HuH-7.5 (cell line): ENCODE measurements around the gene EPS8L1.
A peak's percentile ranks its signal among the peaks of the same experiment; 100 is the strongest.
"Not testable (repeated sequence)": the region's sequence is repeated elsewhere in the genome, so short reads cannot be mapped to it uniquely, and the experiment has no call there.

Experiments used
- DNase-seq: peaks from one replicate; pipeline ENCODE4 v3.0.0; 2011; ENCODE audit warnings: low spot score

EPS8L1 gene

GRCh38 chr19:55050749-55051532 lies 24.7 kb upstream of the EPS8L1 start:
- DNase-seq, result no peak

GRCh38 chr19:55053735-55054134 lies 21.9 kb upstream of the EPS8L1 start:
- no peak for DNase-seq

- DNase-seq, result no peak
Observed at GRCh38 chr19:55056827-55057226, 18.8 kb upstream of the EPS8L1 start.

DNA sequence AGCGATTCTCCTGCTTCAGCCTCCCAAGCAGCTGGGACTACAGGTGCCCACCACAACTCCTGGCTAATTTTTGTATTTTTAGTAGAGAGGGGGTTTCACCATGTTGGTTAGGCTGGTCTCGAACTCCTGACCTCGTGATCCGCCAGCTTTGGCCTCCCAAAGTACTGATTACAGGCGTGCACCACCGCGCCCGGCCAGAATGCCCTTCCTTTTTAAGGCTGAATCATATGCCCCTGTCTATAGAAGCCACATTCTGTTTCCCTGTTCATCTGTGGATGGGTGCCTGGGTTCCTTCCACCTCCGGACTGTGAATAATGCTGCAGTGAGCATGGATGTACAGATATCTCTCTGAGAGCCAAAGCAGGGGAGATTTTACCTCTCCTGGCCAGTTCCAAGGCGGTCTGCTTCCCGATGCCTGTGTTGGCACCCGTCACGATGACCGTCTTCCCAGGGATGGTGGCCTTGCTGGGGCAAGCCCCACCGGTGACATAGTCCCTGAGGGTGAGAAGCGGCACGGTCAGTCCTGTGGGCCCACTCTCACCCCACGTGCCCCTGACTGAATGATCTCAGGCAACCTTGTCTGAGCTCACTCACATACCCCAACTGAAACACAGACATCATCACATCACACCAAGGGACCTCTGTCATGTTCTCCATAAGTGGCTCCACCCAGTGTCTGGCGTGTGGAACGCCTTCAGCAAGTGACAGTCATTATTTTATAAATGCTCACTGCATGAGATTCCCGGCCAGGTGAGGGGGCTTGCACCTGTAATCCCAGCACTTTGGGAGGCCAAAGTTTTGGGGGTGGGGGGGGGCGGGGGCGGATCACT lies 16.7 kb upstream of the EPS8L1 start:
- DNase-seq, result no peak

DNA sequence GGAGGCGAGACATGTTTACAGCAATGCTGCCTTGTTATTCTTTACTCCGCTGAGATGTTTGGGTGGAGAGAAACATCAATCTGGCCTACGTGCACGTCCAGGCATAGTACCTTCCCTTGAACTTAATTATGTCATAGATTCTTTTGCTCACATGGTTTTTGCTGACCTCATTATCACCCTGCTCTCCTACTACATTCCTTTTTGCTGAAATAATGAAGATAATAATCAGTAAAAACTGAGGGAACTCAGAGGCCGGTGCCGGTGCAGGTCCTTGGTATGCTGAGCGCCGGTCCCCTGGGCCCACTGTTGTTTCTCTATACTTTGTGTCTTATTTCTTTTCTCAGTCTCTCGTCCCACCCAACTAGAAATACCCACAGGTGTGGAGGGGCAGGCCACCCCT lies 15.4 kb upstream of the EPS8L1 start:
- not testable (repeated sequence) for DNase-seq

DNA sequence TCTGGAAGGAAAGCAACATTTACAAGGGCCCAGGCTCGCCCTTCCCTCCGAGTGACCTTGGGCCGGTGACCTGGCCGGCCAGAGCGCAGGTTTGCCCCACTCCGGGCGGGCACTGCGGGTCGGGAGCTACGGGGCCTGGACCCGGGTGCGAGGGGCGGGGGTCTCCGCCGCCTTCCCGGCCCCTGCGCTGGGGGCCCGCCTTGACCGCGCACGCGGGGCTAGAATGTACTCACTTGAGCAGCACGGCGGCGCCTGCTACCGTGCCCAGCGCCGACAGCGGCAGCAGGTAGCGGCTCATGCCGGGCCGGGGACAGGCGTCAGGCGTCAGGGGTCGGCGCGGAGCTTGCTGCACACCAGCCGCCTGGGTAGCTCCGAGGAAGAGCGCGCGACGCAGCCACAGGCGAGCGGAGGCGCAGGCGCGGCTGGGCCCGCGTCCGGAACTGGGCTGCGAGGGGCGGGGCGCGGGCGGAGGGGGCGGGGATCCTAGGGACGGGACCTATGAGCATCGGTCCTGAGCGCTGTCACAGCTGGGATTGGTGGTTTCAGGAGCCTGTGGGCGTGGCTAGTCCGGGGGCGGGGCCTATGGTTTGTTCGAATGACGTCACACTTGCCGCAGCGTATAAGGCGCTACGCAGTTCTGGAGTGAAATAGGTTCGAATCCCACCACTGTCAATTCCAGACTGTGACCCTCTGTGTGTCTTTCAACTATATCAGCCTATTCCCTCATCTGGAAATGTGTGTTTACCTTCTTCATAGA lies 12.8 kb upstream of the EPS8L1 start, which contains the start of gene RDH13:
Gene RDH13 (minus strand): TSS at position 414 of the 757 bp plus-strand sequence. CDS start 116 bp downstream, at position 298.
- peak; percentile 96 for DNase-seq

DNA sequence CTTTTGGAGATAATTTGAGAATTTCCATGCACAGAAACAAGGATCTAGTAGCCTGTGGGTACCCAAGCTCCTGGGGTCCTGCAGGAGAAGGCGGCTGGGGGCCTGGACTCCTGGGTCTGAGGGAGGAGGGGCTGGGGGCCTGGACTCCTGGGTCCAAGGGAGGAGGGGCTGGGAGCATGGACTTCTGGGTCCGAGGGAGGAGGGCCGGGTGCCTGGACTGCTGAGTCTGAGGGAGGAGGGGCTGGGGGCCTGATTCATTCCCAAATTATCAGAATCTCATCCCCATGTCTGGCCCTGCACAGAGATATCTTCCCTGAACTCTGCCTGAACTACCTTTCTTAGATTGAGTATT lies 12.2 kb upstream of the EPS8L1 start:
- DNase-seq, result no peak

GRCh38 chr19:55065516-55065915 lies 10.2 kb upstream of the EPS8L1 start:
- not testable (repeated sequence) for DNase-seq

- DNase-seq, result no peak
Observed at GRCh38 chr19:55066107-55066709, 9.5 kb upstream of the EPS8L1 start.

- DNase-seq, result no peak
Observed at GRCh38 chr19:55067869-55068268, 7.8 kb upstream of the EPS8L1 start.

- DNase-seq, result peak; percentile 47
Observed at GRCh38 chr19:55068950-55069864, 6.5 kb upstream of the EPS8L1 start.

GRCh38 chr19:55069865-55070197 lies 5.8 kb upstream of the EPS8L1 start:
- DNase-seq, result no peak

DNA sequence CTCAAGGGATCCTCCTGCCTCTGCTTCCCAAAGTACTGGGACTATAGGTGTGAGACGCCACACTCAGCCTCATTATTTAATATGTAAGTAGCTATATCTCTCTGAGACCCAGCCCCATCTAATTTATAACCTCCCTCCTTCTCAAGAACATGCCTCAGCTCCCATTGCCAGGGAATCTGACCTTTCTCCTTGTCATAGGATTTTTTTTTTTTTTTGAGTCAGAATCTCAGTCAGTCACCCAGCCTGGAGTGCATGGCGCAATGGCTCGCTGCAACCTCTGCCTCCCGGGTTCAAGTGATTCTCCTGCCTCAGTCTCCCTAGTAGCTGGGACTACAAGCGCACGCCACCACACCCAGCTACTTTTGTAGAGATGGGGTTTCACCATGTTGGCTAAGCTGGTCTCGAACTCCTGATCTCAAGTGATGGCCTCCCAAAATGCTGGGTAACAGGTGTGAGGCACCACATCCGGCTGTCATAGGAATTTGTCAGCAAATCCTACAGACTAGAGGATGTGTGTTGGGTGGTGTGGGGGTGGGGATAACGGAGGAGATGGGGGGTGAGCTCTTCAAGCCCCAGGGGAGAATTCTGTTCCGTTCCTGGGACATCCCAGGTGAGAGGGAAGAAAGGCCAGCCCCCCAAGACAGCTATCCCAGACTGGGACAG lies 5.1 kb upstream of the EPS8L1 start:
- DNase-seq, result no peak

DNA sequence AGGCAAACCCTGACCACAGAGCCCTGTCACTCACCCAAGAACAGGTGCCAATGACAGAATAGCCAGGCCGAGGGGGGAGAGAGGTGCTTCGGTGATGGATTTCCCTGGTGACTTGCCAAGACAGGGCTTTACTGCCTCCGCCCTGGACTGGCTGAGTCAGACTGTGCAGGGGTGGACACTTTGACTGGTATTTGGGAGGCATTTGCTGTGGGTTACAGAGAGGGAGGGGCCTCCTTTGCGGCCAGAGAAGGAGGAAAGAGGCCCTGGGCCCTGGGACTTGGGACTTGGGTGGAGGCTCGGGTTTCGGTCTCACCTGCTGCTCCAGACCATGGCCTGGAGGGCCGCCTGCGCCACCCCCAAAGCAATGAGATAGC lies 4.6 kb upstream of the EPS8L1 start:
- DNase-seq, result no peak

DNA sequence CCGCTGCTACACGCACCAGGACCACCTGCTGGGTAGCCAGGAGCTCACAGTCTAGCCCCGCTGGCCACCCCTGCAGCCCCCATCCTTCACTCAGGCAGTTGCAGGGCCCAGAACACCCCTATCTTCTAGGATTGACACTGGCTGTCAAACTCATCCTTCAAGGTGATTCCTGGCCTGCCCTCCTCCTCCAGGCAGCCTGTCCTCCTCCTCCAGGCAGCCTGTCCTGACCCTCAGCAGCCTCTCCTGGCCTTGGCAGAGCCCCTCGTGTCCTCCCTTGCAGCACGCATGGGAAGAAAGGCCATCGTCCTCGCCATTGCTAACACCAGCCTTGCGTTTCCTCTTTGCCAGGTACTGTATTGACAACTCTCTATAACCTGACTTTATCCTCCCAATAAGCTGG lies 3.8 kb upstream of the EPS8L1 start:
- DNase-seq, result no peak

- DNase-seq, result no peak
Observed at GRCh38 chr19:55076321-55076720, 652 bp downstream of the EPS8L1 start.

DNA sequence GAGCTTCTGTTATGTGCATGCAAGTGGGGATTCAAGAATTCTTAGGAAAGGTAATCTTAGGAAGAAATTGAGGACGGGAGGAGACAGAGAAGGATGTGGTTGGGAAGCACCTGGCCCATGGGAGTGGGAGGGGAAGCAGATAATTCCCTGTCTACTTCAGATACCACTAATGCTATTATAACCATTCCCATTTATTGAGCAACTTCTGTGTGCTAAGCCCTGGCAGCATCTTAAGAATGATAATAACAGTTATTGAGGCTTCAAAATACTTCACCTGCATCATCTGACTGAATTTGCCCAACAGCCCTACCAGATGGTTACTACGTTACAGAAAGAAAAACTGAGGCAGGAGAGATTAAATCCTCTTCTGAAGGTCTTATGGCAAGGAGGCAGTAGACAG lies 1.4 kb downstream of the EPS8L1 start:
- DNase-seq, result peak; percentile 1

DNA sequence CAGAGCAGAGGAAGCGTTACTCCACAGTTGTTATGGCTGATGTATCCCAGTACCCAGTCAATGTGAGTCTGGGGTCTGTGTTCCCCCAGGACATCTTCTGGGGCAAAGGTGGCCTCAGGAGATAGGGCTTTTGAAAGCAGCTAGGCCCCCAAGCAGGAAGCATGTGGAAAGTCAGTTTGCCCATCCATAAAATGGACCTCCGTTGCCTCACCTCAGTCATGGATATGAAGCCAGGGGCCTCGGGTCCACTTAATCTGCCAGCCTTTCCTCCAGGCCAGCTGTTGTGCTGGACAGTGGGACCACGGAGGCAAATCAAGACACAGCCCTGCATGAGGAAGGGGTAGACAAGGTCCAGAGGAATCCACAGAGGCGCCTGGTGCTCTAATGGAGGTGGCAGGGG lies 3.3 kb downstream of the EPS8L1 start:
- DNase-seq, result peak; percentile 4

GRCh38 chr19:55079400-55080038 lies 3.9 kb downstream of the EPS8L1 start:
- peak; percentile 4 for DNase-seq
